Activated T-cell treated with anti-CD3 and anti-CD28 coated beads for 48 hours (primary cell): ENCODE results near the gene PHF21A.

Experiments used
- DNase-seq: peaks from one replicate; pipeline ENCODE4 v3.0.0-alpha.2; 2020; ENCODE audit warnings: low read depth

PHF21A gene

DNA sequence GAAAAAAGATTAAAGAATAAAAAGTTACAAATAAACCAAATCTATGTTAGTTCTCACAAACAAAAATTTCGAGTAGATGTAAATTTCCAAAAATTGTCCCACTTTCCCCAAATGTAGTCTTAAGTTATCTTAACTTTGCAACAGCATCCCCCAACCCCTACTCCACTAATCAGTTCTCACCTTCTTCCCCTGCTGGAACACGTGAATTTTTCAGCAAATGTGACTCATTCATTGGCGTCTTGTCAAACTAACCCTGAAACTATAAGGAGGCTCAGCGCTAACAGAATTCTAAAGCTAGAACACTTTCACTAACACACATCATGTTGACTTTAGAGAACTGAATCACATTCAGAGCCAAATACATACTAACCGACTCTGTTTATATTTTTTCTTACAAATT, 46.1 kb downstream of the PHF21A start:
- DNase-seq: no peak

DNA sequence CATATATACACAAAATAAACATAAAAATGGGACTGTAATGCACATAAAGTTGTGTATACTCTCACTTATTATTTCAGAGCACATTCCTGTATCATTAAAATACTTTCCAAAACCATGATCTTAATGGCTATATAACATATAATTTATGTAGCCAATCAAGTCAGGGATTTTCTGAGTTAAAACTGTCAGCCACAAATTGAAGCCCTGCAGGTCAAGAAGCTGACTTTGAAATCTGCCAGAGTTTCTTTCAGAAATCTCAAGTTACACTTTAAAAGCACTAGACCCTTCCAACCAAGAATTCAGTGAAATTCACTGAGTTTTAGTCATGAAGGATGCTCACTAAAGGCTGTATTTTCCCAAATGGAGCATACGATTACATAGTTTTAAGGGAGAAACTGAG, 47.6 kb downstream of the PHF21A start:
- no peak for DNase-seq

DNA sequence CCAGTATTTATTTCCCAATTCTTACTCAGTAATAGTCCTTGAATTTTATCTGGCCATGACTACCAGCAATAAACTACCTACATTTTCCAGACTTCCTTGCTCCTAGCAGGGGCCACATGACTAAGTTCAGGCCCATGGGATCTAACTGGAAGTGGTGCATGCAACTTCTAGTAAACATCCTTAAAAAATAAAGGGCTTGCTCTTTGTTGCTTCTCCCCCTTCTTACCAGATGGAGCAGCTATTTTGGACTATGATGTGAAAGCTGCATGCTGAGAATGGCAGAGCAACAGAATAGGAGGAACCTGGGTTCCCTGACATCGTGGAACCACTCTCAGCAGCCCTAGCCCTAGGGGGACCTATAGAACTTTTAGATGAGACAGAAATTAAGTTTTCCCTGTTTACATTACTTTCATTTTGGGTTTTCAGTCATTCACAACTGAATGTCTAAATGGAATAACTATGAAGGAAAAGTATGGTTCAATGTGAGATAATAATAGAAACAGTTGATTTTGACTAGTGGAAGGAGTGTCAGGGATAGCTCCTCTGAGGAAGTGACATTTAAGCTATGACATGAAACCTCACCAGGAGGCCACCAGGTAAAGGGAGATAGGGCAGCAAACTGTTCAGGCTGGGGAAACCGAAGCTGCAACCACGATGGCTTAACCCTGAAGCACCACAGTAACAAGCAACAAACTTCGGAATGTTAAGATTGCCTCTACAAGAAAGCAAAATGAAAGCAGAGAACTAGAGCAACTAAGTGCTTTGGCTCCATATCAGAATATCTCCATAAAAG, 48.9 kb downstream of the PHF21A start:
- DNase-seq: no peak

GRCh38 chr11:46071091-46071490, 50.2 kb downstream of the PHF21A start:
- DNase-seq: no peak

DNA sequence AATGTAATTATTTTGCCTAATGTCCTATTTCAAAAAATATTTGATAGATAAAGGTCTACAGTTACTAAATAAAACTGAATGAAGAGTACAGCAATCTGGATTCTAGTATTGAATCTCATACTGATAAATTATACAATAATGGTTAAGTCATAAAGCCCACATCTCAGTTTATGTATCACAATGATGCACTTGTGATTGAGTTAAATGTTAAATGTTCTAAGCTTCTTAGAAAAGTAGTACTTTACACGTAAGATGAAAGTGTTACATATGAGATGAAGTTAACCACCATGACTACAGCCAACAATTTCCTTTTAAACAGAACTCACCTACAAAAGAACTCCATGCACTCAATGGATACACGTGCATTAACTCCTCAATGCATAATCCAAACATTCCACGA, 51.7 kb downstream of the PHF21A start:
- DNase-seq: no peak

DNA sequence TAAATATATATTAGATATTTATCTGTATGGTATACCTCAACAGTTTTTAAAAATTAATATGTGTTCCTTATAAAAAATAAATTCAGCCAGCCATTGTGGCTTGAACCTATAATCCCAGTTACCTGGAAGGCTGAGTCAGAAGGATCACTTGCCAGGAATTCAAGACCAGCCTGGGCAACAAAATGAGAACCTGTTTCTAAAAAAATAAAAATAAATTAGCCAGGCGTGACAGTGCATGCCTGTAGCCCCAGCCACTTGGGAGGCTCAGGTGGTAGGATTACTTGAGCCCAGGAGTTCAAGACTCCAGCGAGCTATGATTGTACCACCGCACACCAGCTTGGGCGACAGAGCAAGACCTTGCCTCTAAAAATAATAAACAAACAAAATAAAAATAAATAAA, 54.9 kb downstream of the PHF21A start:
- no peak for DNase-seq

DNA sequence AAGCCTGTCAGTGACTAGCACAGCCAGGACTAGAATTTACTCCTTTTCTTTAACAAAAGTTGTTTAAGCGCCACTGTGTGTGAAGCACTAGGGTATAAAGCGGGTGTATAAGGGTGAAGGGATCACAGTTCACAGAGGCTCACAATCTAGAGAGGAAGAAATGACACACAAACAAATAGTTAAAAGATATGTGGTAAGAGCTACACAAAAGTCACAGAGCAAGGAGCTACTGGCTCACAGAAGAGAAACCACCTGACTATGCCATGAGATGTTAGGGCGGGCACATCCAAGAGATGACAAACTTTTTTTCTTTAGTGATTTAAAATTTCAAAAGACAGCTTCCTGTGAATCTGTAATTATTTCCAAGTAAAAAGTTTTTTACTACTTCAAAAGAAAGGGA, 55.6 kb downstream of the PHF21A start:
- DNase-seq: no peak

DNA sequence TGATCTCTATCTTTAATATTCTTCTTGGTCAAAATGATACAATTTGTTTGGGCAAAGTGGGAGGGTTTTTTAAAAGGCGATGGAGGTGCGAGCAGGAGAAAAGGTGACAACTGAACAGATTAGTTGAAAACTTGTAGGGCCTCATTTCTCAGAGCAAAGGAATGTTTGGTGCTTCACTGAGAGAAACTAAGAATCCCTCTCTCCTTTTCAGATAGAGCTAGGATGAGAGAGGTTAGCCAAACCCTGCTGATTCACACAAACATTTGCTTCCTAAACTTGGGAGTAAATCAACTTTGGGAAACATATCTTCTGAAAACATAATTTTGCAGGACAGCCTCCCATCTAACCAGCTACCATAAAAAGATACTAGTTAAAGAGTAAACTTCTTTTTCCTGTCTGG, 57.0 kb downstream of the PHF21A start:
- no peak for DNase-seq

DNA sequence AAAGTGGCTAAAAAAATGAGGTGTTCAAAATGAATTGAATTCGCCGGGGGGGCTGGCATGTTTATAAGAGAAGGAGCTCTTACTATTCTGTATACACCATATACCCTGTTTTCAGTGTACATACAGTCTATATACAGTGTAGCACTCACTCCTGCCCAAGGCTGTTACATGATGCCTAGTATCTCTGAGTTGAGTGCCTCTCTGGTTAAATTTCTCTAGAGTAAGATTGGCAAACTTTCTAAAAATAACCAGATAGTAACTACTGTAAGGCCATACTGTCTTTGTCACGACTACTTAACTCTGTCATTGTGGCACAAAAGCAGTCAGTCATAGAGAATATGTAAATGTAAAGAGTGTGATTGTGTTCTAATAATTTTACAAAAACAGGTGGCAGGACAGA, 58.1 kb downstream of the PHF21A start:
- no peak for DNase-seq

- DNase-seq: no peak
Observed at GRCh38 chr11:46060013-46060412, 61.2 kb downstream of the PHF21A start.

- no peak for DNase-seq
Observed at GRCh38 chr11:46057489-46057888, 63.8 kb downstream of the PHF21A start.

DNA sequence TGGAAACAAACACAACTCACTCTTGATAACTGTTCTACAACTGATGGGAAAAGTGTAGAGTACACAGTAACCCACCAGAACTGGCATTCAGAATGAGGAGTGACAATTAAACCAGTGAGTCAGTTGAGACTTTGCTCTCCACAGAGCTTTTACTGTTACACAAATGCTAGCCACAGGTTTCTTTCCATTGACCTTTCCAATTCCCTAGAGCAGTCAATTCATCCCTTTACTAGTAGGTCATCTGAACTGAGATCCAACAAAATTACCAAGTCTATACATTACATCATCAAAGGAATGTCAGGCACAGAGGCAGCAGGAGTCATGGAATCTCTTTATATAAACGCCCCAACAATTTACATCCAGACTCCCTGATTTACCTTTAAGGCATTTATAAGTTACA, 65.9 kb downstream of the PHF21A start:
- no peak for DNase-seq

DNA sequence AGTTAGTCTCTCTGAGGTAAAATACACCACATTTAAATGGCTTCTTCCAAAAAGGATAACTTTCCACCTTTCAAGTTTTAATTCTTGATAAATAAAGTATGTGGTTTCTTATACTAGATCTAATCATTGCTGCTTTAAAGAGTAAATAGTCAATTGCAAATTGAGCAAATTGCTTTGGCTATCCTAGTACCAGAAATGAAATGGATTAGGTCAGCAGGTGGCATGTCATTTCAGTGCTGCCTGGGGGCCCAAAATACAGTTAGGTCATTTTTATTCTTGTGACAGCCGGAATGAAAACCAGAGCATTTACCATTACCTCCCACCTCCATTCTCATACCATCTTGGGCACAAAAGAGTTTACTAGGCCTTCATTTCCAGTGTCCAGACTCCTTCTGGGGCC, 70.2 kb downstream of the PHF21A start:
- DNase-seq: no peak

DNA sequence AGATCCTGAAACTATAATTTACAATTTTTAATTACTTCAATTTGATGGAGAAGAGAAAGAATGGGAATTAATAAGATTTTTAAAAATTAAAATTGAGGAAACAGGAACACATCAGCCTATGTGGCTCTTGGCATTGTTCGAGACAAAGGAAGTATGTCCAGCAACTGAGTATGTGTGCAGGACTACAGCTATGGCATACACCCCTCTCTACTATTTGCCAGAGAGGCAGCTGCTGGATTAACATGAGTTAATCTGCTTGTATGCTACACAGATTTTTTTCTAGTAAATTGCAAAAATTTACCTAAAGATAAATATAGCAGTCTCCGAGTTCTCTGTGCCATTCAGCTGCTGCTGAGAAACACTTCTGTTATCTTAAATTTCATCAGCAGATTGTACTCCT, 70.6 kb downstream of the PHF21A start:
- DNase-seq: no peak

- DNase-seq: no peak
Observed at GRCh38 chr11:46050003-46050461, 71.2 kb downstream of the PHF21A start.

DNA sequence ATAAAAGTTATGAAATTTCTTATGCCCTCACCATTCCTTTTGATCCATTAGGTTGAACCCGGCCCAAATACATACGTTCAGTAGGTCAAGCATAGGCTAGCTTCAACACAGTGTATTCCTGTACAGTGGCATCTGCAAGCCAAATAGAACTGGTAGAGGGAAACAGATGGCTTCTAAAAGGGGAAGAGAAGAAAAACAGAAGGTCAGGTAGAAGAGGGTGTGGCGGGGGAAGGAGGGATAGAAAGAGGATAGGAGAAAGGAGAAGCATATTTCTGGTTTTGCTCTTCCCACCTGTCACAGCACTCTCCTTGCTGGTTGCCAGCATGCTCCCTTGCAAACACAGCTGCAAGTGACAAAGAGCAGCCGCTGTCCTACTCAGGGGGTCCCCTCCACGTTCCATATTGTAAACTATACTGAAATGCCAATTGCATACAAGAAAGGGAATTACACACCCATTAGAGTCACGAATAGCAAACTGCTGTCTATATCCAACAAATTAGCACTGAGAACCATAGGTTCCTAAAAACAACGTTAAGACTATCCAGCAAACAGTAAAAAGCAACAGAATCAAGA, 71.8 kb downstream of the PHF21A start:
- DNase-seq: no peak

- DNase-seq: no peak
Observed at GRCh38 chr11:46048198-46048597, 73.1 kb downstream of the PHF21A start.

DNA sequence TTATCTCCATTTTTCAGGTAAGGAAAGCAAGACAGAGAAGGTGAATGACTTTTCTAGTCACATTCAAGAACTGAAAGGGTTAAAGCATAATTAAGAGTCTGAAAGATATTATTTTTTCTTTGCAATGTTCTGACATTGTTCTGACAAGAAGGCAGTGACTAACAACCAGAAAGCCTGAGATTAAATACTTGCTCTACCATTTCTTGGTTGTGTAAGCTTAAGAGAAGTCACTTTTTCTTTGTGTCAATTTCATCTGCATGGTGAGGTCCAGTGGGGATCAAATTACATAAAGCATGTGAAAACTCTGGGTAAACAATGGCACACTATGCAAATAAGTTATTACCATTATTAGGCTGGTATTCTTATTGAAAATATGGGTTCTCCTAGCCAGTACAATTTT, 73.7 kb downstream of the PHF21A start:
- DNase-seq: no peak

DNA sequence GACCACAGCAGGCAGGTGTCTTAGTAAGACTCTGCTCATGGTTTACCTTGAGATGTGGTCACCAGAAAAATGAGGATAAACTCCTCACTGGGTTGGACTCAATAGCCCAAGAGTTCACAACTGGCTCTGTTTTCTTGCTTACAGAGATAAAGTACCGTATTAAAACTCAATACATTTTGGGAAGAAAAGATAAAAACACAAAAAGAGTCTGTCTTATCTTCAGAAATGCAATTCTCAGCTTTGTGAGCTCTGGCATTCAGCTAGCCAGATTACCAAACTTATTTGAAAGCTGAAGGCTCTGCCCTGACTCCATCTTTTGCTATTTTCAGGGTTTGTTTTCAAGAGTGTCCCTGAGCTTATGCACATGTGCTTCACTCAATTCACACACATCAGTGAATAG, 75.4 kb downstream of the PHF21A start:
- no peak for DNase-seq

DNA sequence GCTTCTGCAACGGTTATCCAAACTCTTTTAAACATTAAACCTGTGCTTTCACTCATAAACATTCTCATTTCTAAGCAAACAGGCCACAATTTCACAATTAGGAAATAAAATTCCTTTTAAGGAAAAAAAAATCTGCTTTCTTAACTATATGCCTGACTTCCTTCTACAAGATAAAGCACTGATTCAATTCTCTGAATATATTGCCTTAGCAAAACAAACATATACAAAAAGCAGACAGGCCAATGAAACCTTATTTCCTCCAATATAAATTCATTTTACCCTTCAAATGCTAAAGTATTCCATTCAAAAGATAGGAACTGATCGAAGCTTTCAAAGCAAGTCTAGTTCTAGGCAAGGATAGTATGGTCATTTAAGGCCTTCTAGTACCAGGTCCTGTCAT, 76.7 kb downstream of the PHF21A start:
- DNase-seq: no peak

GRCh38 chr11:46039990-46040389, 81.3 kb downstream of the PHF21A start:
- no peak for DNase-seq

DNA sequence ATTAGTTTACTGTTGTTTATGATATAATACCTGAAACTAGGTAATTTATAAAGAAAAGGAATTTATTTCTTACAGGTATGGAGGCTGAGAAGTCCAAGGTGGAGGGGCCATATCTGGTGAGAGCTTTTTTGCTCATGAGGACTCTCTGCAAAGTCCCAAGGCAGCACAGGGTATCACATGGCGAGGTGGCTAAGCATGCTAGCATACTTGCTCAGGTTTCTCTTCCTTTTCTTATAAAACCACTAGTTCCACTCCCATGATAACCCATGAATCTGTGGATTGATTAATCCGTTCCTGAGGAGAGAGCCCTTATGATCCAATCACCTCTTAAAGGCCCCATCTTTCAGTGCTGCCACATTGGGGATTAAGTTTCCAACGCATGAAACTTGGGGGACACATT, 82.7 kb downstream of the PHF21A start:
- no peak for DNase-seq

- DNase-seq: no peak
Observed at GRCh38 chr11:46036969-46037368, 84.3 kb downstream of the PHF21A start.

DNA sequence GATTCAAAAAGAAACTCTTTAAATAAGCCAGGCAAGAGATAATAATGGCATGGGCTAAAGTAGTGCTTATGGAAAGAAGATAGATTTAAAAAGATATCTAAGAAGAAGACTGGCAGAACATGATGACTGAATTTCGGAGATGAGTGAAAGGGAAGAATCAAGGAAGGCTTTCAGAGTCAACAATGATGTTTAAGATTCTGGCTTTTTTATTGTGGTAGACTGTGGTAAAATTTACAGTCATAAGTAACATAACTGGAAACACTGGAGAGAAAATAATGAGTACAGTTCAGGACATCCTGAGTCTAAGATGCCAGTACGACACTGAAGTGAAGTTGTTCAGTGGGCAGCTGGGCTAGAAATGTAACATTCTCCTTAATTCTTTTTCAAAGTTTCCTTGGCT, 85.2 kb downstream of the PHF21A start:
- DNase-seq: no peak
